Measurements from ENCODE around the gene ARL15. TPM values are rescaled to one million over a fixed set of nuclear protein-coding genes. Genes with fewer than 3 reads are reported as not detected.
A peak's percentile ranks its signal among the peaks of the same experiment; 100 is the strongest.

ARL15 gene
- total RNA-seq, 6 experiments from 2014 or later: 9.8 to 16.0 (median 13.4) TPM

DNA sequence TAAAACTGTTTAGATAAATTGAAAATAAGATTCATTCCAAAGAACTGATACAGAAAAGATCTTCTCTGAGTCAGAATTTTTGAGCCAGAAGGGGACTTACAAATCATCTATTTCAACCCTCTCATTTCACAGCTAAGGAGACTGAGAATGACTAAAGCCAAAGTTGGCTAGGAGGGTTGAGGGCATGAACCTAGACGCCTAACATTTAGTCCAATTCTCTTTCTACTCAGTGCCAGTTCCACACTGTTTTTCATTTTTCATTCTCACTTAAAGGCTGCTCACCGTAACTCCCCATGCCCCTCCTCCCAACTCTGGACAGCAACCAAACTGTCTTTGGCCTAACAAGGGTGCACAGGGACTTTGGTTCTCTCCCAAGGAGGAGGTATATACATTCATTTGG is 386.0 kb downstream of the ARL15 start:
- Mint-ChIP-seq H3K36me3 (ENCODE audit: low read depth) (no peaks in the 10 kb centered on the region), H3K9me3 (no peaks in the 10 kb centered on the region), H3K27me3 (ENCODE audit: insufficient read depth) (no peaks in the 10 kb centered on the region; the same call in 1 of the 2 replicates), H3K27ac (no peak overlapping the region), H3K4me1 (ENCODE audit: low read depth) (peaks cover 24% of the 10 kb centered on the region), H3K4me3 (peak overlapping the region; percentile 19; the same call in 1 of the 2 replicates)
- DNase-seq: no peak
- TF ChIP-seq, protein P1, sequence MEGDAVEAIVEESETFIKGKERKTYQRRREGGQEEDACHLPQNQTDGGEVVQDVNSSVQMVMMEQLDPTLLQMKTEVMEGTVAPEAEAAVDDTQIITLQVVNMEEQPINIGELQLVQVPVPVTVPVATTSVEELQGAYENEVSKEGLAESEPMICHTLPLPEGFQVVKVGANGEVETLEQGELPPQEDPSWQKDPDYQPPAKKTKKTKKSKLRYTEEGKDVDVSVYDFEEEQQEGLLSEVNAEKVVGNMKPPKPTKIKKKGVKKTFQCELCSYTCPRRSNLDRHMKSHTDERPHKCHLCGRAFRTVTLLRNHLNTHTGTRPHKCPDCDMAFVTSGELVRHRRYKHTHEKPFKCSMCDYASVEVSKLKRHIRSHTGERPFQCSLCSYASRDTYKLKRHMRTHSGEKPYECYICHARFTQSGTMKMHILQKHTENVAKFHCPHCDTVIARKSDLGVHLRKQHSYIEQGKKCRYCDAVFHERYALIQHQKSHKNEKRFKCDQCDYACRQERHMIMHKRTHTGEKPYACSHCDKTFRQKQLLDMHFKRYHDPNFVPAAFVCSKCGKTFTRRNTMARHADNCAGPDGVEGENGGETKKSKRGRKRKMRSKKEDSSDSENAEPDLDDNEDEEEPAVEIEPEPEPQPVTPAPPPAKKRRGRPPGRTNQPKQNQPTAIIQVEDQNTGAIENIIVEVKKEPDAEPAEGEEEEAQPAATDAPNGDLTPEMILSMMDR (IDR thresholded peaks at IDR 0.05): no peak

GRCh38 chr5:53923961-53924360 is 386.4 kb downstream of the ARL15 start:
- no peaks in the 10 kb centered on the region for H3K36me3 Mint-ChIP-seq (ENCODE audit: low read depth)
- H3K27ac Mint-ChIP-seq: no peak overlapping the region
- peaks cover 21% of the 10 kb centered on the region for H3K4me1 Mint-ChIP-seq (ENCODE audit: low read depth)
- no peak overlapping the region for H3K4me3 Mint-ChIP-seq
- no peak for DNase-seq
- no peaks in the 10 kb centered on the region for H3K9me3 Mint-ChIP-seq
- TF ChIP-seq, protein P1 (IDR thresholded peaks at IDR 0.05): no peak
- H3K27me3 Mint-ChIP-seq (ENCODE audit: insufficient read depth): no peaks in the 10 kb centered on the region; the same call in 1 of the 2 replicates

DNA sequence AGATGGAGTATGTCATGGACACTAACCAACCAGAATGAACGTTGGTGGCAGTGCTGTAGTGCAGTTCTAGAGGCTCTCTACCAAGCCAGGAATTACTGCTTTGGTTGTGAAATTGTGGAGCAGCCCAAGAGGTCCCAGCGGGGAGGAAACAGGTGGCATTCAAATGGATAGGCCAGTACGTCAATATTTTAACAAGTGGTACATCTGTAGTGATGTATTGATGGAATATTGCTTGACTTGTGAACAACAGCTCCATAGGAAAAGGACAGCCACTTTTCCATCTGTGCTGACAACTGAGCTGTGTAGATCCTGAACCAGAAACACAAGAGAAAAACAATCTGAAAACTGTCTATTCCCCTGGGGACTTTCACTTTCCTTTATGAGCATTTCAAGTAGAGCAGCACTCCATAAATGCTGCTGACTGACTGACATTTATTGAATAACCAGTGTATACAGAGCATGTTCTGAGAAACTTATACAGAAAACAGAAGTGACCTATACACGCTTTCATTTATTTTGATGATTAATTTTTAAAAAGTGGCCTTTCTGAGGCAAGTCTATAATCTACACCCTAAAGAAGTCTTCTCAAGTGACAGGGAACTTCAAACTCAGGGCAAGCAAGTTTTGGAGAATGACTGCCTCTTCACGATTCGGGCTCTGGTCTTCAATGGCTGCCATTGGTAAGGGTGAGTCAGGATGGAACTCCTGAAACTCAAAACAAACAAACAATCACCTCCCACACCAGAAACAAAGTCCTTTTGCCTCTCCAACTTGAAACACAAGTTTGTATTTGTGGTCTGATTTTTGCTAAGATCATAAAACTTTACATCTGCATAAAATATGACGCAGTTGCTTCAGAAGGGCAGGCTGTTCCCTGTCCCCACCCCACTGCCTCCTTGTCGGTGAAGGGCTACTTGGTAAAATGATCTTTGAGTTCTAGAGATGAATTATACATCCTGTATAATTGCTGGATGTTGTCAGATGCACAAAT is 387.6 kb downstream of the ARL15 start:
- TF ChIP-seq, protein P1 (IDR thresholded peaks at IDR 0.05): no peak
- H3K27me3 Mint-ChIP-seq (ENCODE audit: insufficient read depth): no peaks in the 10 kb centered on the region; the same call in 1 of the 2 replicates
- no peak overlapping the region for H3K4me3 Mint-ChIP-seq
- no peaks in the 10 kb centered on the region for H3K9me3 Mint-ChIP-seq
- H3K36me3 Mint-ChIP-seq (ENCODE audit: low read depth): no peaks in the 10 kb centered on the region
- no peak overlapping the region for H3K27ac Mint-ChIP-seq
- no peak for DNase-seq
- H3K4me1 Mint-ChIP-seq (ENCODE audit: low read depth): peaks cover 21% of the 10 kb centered on the region

DNA sequence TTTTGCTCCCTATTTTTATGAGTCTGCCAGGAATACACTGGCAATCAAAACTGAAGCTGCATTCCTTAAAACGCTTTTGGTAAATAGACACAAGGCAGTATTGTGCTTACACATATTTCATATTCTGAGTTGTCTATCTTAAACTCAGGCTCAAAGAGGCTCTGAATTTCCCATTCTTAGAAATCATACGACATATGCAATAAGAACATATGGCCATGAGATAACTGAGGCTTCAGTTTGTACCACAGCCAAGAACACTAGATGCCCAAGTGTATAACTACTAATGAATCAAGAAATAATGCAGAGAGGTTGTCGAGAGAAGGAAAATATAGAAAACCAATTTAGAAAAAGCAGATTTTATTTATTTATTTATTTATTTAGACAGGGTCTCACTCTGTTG is 392.5 kb downstream of the ARL15 start:
- H3K36me3 Mint-ChIP-seq (ENCODE audit: low read depth): no peaks in the 10 kb centered on the region
- H3K4me3 Mint-ChIP-seq: no peak overlapping the region
- peaks cover 19% of the 10 kb centered on the region for H3K4me1 Mint-ChIP-seq (ENCODE audit: low read depth)
- TF ChIP-seq, protein P1 (IDR thresholded peaks at IDR 0.05): no peak
- no peak overlapping the region for H3K27ac Mint-ChIP-seq
- DNase-seq: no peak
- no peaks in the 10 kb centered on the region for H3K9me3 Mint-ChIP-seq
- no peaks in the 10 kb centered on the region; the same call in 1 of the 2 replicates for H3K27me3 Mint-ChIP-seq (ENCODE audit: insufficient read depth)

- peak; percentile 53 for DNase-seq
- Mint-ChIP-seq H3K36me3 (ENCODE audit: low read depth) (no peaks in the 10 kb centered on the region), H3K27ac (peak overlapping the region; percentile 22; the same call in 1 of the 2 replicates), H3K9me3 (no peaks in the 10 kb centered on the region), H3K4me3 (no peak overlapping the region; the same call in 1 of the 2 replicates), H3K4me1 (ENCODE audit: low read depth) (peaks cover 19% of the 10 kb centered on the region), H3K27me3 (ENCODE audit: insufficient read depth) (no peaks in the 10 kb centered on the region)
- TF ChIP-seq, protein P1 (IDR thresholded peaks at IDR 0.05): peak; percentile 72
Observed at GRCh38 chr5:53917095-53917494, 393.3 kb downstream of the ARL15 start.

Data from HFFc6 (cell line).